GM12892 (cell line): ENCODE results near the gene NKD2.

Experiments
- POLR2A ChIP-seq: IDR thresholded peaks from 2 replicates; pipeline ENCODE4 v1.6.1; 2011; ENCODE audit warnings: low read depth, low read length, control low read depth
- POLR2AphosphoS5 ChIP-seq: IDR thresholded peaks from 2 replicates; pipeline ENCODE4 v1.6.1; 2011; ENCODE audit warnings: low read depth, low read length, control low read depth
- TAF1 ChIP-seq: IDR thresholded peaks from 2 replicates; pipeline ENCODE4 v1.6.1; 2011; ENCODE audit warnings: low read depth, mild to moderate bottlenecking, control low read depth, low read length, borderline replicate concordance

DNA sequence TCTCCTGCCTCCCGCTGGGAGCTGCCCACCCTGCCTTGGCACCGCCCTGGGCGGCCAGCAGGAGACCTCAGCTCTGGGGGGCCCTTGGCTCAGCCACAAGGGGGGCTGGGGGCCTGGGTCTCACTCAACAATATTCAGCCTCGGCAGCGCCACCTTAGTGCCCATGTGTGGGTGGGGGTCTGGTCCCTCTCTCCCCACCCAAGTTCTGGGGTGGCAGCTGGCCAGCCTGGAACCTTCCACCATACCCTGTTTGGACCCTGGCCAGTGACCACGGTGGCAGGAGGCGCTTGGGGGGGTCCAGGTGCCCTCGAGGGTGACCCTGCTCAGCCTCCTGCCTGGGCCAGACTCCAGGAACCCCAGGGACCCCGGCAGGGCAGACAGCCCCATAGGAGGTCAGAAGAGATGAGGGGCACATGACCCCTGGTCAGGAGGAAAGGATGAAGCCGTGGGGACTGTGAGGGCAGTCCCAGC lies 22.2 kb downstream of the NKD2 start:
- TF ChIP-seq TAF1 (no peak), POLR2AphosphoS5 (no peak), POLR2A (no peak)
